Upper lobe of left lung (tissue), 6 donors: ENCODE results near the gene FLT1. TPM values are rescaled to one million over a fixed set of nuclear protein-coding genes. Genes with fewer than 3 reads are reported as not detected.

Experiments used
- ATAC-seq, 2 donors: fragments of 200-7000 bp; cut with Tn5 transposase; one replicate each; pipeline ENCODE4 v1.9.1; 2022; ENCODE audit warnings: mild to moderate bottlenecking in 2 of 2, moderate library complexity in 2 of 2; ENCODE audit not compliant: low FRiP score in 2 of 2
- DNase-seq, 2 donors: peaks; one replicate each; pipeline ENCODE4 v3.0.0-alpha.2; 2019 to 2020
- H3K27ac ChIP-seq, 4 donors: fragments of 200-600 bp; sonication (generic); one replicate each; pipeline ENCODE4 v1.5.1; 2016 to 2019
- H3K27me3 ChIP-seq, 4 donors: fragments of 200-600 bp; sonication (generic); one replicate each; pipeline ENCODE4 v1.5.1; 2017 to 2019
- H3K36me3 ChIP-seq, 4 donors: fragments of 200-600 bp; sonication (generic); one replicate each; pipeline ENCODE4 v1.5.1; 2016 to 2019
- H3K4me1 ChIP-seq, 4 donors: fragments of 200-600 bp; sonication (generic); one replicate each; pipeline ENCODE4 v1.5.1; 2018 to 2019
- H3K4me3 ChIP-seq, 4 donors: fragments of 200-600 bp; sonication (generic); one replicate each; pipeline ENCODE4 v1.5.1; 2017 to 2019; ENCODE audit warnings: mild to moderate bottlenecking in 2 of 4, moderate library complexity in 1 of 4
- H3K9me3 ChIP-seq, 4 donors: fragments of 200-600 bp; sonication (generic); one replicate each; pipeline ENCODE4 v1.5.1; 2018 to 2019
- EP300 ChIP-seq, 4 donors: sonication (generic); formaldehyde crosslinking; IDR thresholded peaks; one replicate each; pipeline ENCODE4 v1.5.1; 2017; ENCODE audit warnings: antibody characterized with exemption in 4 of 4, control low read depth in 2 of 4
- POLR2A ChIP-seq, 4 donors: fragments of 450-650 bp; IDR thresholded peaks; one replicate each; pipeline ENCODE4 v1.5.1; 2016 to 2017; ENCODE audit warnings: antibody characterized with exemption in 4 of 4, mild to moderate bottlenecking in 2 of 4
- POLR2AphosphoS5 ChIP-seq, 2 donors: sonication (generic); formaldehyde crosslinking; IDR thresholded peaks; one replicate each; pipeline ENCODE4 v1.5.1; 2017; ENCODE audit warnings: antibody characterized with exemption in 2 of 2
- WGBS, 2 donors: methylation state at CpG; one replicate each; pipeline ENCODE4 v1.1.5; 2017 to 2018; 5-methylcytosine and 5-hydroxymethylcytosine counted together
- total RNA-seq, 6 donors: library from RNA; depleted of rRNA in 4 of 6; stranded (reverse); fragments of >200 nt in 4 of 6; gene quantifications; one replicate each; pipeline versions ENCODE4 v1.1.0 to v1.2.1, GENCODE V29; 2016 to 2021
- TF ChIP-seq, protein P1 (sequence below), 6 experiments: fragments of 450-650 bp in 4 of 6; fragments of 200-600 bp in 2 of 6; sonication (generic) in 2 of 6; IDR thresholded peaks; one replicate each; pipeline ENCODE4 v1.5.1; 2016 to 2019; ENCODE audit warnings: antibody characterized with exemption in 6 of 6
- donor health status: DM: no; HTN: no; CAD: no; lungs with moderate emphysema.
- donor health status: DM: no; HTN: yes; CAD: no; lungs with severe emphysema.

The FLT1 gene
- total RNA-seq, 6 donors from 2014 or later = 20.9 to 47.9 (median 25.5) TPM

DNA sequence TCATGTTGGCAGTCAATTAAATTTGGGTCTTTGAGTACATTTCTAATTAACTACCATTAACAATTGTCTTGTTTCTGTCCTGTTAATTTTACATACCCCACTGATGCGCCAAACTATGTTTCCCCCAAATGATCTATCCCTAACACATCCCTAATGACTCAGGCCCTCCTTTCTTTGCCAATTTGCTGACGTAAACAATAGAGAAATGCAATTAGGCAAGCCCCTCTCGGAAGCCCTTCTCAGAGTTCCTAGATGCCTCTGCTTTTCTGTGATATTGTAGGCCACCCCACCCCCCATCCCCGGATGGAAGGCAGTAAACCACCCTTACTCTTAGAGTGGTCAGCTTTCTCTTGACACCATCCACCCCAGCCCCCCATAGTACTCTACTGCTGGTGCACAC is 74.2 kb downstream of the FLT1 start:
- ATAC-seq = no peak
- 90 to 92% methylated on average over 4 of the region's 4 CpGs for WGBS, 2 donors
- TF ChIP-seq EP300 (IDR thresholded peaks at IDR 0.05) (no peak), POLR2AphosphoS5 (IDR thresholded peaks at IDR 0.05) (no peak), POLR2A (IDR thresholded peaks at IDR 0.05) (no peak)
- TF ChIP-seq, protein P1, sequence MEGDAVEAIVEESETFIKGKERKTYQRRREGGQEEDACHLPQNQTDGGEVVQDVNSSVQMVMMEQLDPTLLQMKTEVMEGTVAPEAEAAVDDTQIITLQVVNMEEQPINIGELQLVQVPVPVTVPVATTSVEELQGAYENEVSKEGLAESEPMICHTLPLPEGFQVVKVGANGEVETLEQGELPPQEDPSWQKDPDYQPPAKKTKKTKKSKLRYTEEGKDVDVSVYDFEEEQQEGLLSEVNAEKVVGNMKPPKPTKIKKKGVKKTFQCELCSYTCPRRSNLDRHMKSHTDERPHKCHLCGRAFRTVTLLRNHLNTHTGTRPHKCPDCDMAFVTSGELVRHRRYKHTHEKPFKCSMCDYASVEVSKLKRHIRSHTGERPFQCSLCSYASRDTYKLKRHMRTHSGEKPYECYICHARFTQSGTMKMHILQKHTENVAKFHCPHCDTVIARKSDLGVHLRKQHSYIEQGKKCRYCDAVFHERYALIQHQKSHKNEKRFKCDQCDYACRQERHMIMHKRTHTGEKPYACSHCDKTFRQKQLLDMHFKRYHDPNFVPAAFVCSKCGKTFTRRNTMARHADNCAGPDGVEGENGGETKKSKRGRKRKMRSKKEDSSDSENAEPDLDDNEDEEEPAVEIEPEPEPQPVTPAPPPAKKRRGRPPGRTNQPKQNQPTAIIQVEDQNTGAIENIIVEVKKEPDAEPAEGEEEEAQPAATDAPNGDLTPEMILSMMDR (IDR thresholded peaks at IDR 0.05) = no peak

DNA sequence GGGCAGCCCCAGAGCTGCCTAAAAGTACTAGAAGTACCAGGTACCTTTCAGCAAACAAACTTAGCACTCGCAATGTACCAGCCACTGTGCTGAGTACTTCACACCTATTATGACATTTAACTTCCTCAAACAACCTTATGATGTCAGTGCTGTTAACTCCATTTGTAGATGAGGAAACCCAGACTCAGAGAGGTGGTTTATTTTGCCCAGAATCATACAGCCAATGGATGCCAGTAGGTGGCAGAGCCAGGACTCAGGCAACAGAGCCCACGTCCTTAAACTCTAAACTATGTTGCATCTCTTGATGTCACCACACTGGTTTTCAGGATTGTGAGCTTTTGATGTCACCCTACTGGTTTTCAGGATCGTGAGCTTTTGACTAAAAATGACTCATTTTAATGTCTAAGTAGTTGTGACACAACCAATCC is 78.9 kb downstream of the FLT1 start:
- no peaks in the 10 kb centered on the region for H3K36me3 ChIP-seq
- H3K4me3 ChIP-seq = no peak overlapping the region
- no peak for TF ChIP-seq EP300 (IDR thresholded peaks at IDR 0.05)
- TF ChIP-seq POLR2AphosphoS5 (IDR thresholded peaks at IDR 0.05) = no peak
- no peak for TF ChIP-seq POLR2A (IDR thresholded peaks at IDR 0.05)
- TF ChIP-seq, protein P1 (IDR thresholded peaks at IDR 0.05) = no peak
- H3K4me1 ChIP-seq = peaks cover 7 to 22% (median 12%) of the 10 kb centered on the region in 4 donors
- 48 to 49% methylated on average over 3 of the region's 3 CpGs for WGBS, 2 donors
- no peak for DNase-seq
- H3K27ac ChIP-seq = no peak overlapping the region
- no peaks in the 10 kb centered on the region for H3K9me3 ChIP-seq
- H3K27me3 ChIP-seq = no peaks in the 10 kb centered on the region
- ATAC-seq = no peak

More for the DNA sequence above, 74.2 kb downstream of the FLT1 start:
- peaks cover 6 to 17% (median 16%) of the 10 kb centered on the region in 4 donors for H3K4me1 ChIP-seq
- no peak overlapping the region for H3K4me3 ChIP-seq
- DNase-seq = no peak
- no peaks in the 10 kb centered on the region for H3K27me3 ChIP-seq
- H3K9me3 ChIP-seq = no peaks in the 10 kb centered on the region
- H3K36me3 ChIP-seq = no peaks in the 10 kb centered on the region
- H3K27ac ChIP-seq = no peak overlapping the region

DNA sequence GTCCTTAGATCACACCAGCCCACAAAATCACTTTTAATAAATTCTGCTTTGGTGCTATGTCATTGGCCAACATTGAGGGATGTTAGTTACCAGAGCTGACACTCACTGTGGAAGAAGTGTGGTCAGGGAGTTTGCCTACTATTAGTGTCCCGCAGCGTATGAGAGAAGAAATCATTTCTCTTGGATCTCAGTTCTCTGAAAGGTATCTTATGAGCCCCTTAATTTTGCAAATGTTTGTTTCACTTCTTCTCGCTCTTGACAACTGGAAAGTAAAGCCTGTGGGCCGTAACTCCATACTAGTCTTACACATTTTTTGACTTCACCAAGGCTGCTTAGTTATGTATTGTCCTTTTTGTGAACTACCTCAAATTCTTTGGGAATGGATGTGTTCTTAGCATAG is 80.9 kb downstream of the FLT1 start:
- H3K27me3 ChIP-seq = no peaks in the 10 kb centered on the region
- H3K27ac ChIP-seq = peak overlapping the region in 1 of 4 donors; percentile 50
- WGBS, 2 donors = 97% methylated on average over 4 of the region's 4 CpGs
- H3K36me3 ChIP-seq = no peaks in the 10 kb centered on the region
- no peaks in the 10 kb centered on the region for H3K9me3 ChIP-seq
- DNase-seq = no peak
- TF ChIP-seq POLR2A (IDR thresholded peaks at IDR 0.05) (no peak), EP300 (IDR thresholded peaks at IDR 0.05) (no peak), POLR2AphosphoS5 (IDR thresholded peaks at IDR 0.05) (no peak)
- TF ChIP-seq, protein P1 (IDR thresholded peaks at IDR 0.05) = no peak
- ATAC-seq = no peak
- H3K4me1 ChIP-seq = peaks cover 12 to 32% (median 21%) of the 10 kb centered on the region in 4 donors
- no peak overlapping the region for H3K4me3 ChIP-seq

DNA sequence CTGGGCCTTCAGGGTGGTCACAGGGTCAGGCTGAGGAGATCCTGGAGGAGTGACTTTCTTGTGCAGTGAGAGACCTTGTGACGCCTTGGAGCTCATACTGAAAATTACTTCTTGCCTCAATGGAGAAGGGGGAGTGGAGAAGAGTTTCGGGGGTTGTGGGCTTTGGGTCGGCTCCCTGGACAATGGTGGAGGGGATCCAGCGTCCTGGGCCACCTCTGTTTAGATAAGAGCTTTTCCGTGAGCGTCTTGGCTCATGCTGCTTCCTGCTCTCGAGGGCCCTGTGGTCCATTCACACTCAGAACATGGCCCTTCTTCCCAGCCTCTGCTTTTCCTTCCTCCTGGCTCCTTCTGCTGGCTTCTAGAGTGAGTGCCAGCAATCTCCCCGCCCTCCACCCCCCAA is 81.9 kb downstream of the FLT1 start:
- Histone ChIP-seq H3K4me3 (no peak overlapping the region), H3K27me3 (no peaks in the 10 kb centered on the region), H3K36me3 (no peaks in the 10 kb centered on the region), H3K9me3 (no peaks in the 10 kb centered on the region), H3K4me1 (peaks cover 14 to 37% (median 29%) of the 10 kb centered on the region in 4 donors), H3K27ac (peak overlapping the region; percentile 22 to 59 (median 48))
- ATAC-seq = peak in 1 of 2 donors; percentile 16
- TF ChIP-seq POLR2A (IDR thresholded peaks at IDR 0.05) = no peak
- TF ChIP-seq, protein P1 (IDR thresholded peaks at IDR 0.05) = no peak
- TF ChIP-seq POLR2AphosphoS5 (IDR thresholded peaks at IDR 0.05) = peak in 1 of 2 donors; percentile 68
- no peak for TF ChIP-seq EP300 (IDR thresholded peaks at IDR 0.05)
- WGBS, 2 donors = 46 to 52% methylated on average over 8 of the region's 8 CpGs
- peak in 1 of 2 donors; percentile 36 for DNase-seq

DNA sequence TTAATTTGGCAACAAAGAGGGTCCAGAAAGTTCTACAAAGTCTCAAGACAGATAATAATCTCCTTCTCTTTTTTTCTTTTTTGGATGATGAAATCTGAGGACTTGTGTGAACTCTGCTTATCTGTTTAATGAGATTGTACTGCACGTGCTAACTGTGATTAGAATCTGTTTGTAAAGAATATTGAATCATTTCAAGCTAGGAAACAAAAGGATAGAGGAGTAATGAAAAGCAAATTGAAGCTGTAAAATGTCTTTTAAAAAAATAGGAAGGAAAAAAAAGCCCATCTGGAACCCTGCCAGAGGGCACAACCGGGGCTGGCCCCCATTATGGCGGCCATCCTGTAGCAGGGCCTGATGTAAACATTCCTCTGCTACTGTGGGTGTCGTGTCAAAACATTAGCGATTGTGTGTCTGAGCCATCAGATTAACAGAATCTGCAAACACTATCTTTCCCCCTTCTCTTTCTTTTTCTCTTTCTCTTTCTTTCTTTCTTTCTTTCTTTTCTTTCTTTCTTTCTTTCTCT is 83.0 kb downstream of the FLT1 start:
- H3K9me3 ChIP-seq = no peaks in the 10 kb centered on the region
- 20% methylated on average over 5 of the region's 5 CpGs for WGBS, 2 donors
- no peaks in the 10 kb centered on the region for H3K36me3 ChIP-seq
- H3K27me3 ChIP-seq = no peaks in the 10 kb centered on the region
- no peak overlapping the region for H3K4me3 ChIP-seq
- ATAC-seq (no peak), DNase-seq (no peak)
- H3K4me1 ChIP-seq = peaks cover 17 to 38% (median 31%) of the 10 kb centered on the region in 4 donors
- H3K27ac ChIP-seq = peak overlapping the region in 2 of 4 donors; percentile 52 to 59
- TF ChIP-seq EP300 (IDR thresholded peaks at IDR 0.05) (peak in 2 of 4 donors; percentile 18 to 52), POLR2AphosphoS5 (IDR thresholded peaks at IDR 0.05) (peak; percentile 22 to 71)
- TF ChIP-seq, protein P1 (IDR thresholded peaks at IDR 0.05) = no peak
